ENCODE results near the gene SLC4A2.
"Not testable (repeated sequence)": the region's sequence is repeated elsewhere in the genome, so short reads cannot be mapped to it uniquely, and the experiment has no call there.

Gene SLC4A2

GRCh38 chr7:151028948-151029501 is 30.4 kb upstream of the SLC4A2 start:
- peak overlapping the region; percentile 80; the same call in 1 of the 2 replicates for H3K9ac ChIP-seq (ENCODE audit: low read depth, low read length)

GRCh38 chr7:151031011-151031410 is 28.4 kb upstream of the SLC4A2 start:
- Histone ChIP-seq H3K36me3 (ENCODE audit: insufficient read depth, low read length) (no peaks in the 10 kb centered on the region), H3K9ac (ENCODE audit: low read depth, low read length) (no peak overlapping the region), H3K4me1 (ENCODE audit: insufficient read depth, low read length) (no peaks in the 10 kb centered on the region), H3K9me3 (ENCODE audit: control insufficient read depth, insufficient read depth, low read length) (no peaks in the 10 kb centered on the region)

More at GRCh38 chr7:151028948-151029501, 30.4 kb upstream of the SLC4A2 start:
- H3K36me3 ChIP-seq (ENCODE audit: insufficient read depth, low read length) = no peaks in the 10 kb centered on the region
- H3K9me3 ChIP-seq (ENCODE audit: control insufficient read depth, insufficient read depth, low read length) = no peaks in the 10 kb centered on the region
- H3K4me1 ChIP-seq (ENCODE audit: insufficient read depth, low read length) = no peaks in the 10 kb centered on the region; the same call in 1 of the 2 replicates

GRCh38 chr7:151032936-151033863 is 26.2 kb upstream of the SLC4A2 start:
- H3K36me3 ChIP-seq (ENCODE audit: insufficient read depth, low read length) = no peaks in the 10 kb centered on the region
- no peaks in the 10 kb centered on the region for H3K9me3 ChIP-seq (ENCODE audit: control insufficient read depth, insufficient read depth, low read length)
- no peak overlapping the region for H3K9ac ChIP-seq (ENCODE audit: low read depth, low read length)
- H3K4me1 ChIP-seq (ENCODE audit: insufficient read depth, low read length) = no peaks in the 10 kb centered on the region

- H3K9me3 ChIP-seq (ENCODE audit: control insufficient read depth, insufficient read depth, low read length) = no peaks in the 10 kb centered on the region
- H3K4me1 ChIP-seq (ENCODE audit: insufficient read depth, low read length) = peaks cover 4% of the 10 kb centered on the region
- no peaks in the 10 kb centered on the region for H3K36me3 ChIP-seq (ENCODE audit: insufficient read depth, low read length)
- no peak overlapping the region for H3K9ac ChIP-seq (ENCODE audit: low read depth, low read length)
Observed at GRCh38 chr7:151033864-151034249, 25.5 kb upstream of the SLC4A2 start.

- no peaks in the 10 kb centered on the region for H3K9me3 ChIP-seq (ENCODE audit: control insufficient read depth, insufficient read depth, low read length)
- H3K9ac ChIP-seq (ENCODE audit: low read depth, low read length) = no peak overlapping the region
- no peaks in the 10 kb centered on the region for H3K36me3 ChIP-seq (ENCODE audit: insufficient read depth, low read length)
- peaks cover 8% of the 10 kb centered on the region for H3K4me1 ChIP-seq (ENCODE audit: insufficient read depth, low read length)
Observed at GRCh38 chr7:151034312-151035025, 24.9 kb upstream of the SLC4A2 start.

GRCh38 chr7:151035026-151035717 is 24.2 kb upstream of the SLC4A2 start:
- Histone ChIP-seq H3K4me1 (ENCODE audit: insufficient read depth, low read length) (peaks cover 13% of the 10 kb centered on the region), H3K9ac (ENCODE audit: low read depth, low read length) (no peak overlapping the region), H3K36me3 (ENCODE audit: insufficient read depth, low read length) (no peaks in the 10 kb centered on the region), H3K9me3 (ENCODE audit: control insufficient read depth, insufficient read depth, low read length) (no peaks in the 10 kb centered on the region)

GRCh38 chr7:151035902-151036301 is 23.5 kb upstream of the SLC4A2 start:
- no peaks in the 10 kb centered on the region for H3K9me3 ChIP-seq (ENCODE audit: control insufficient read depth, insufficient read depth, low read length)
- no peaks in the 10 kb centered on the region for H3K36me3 ChIP-seq (ENCODE audit: insufficient read depth, low read length)
- H3K4me1 ChIP-seq (ENCODE audit: insufficient read depth, low read length) = peaks cover 13% of the 10 kb centered on the region
- no peak overlapping the region for H3K9ac ChIP-seq (ENCODE audit: low read depth, low read length)

- H3K4me1 ChIP-seq (ENCODE audit: insufficient read depth, low read length) = peaks cover 13% of the 10 kb centered on the region
- H3K9me3 ChIP-seq (ENCODE audit: control insufficient read depth, insufficient read depth, low read length) = no peaks in the 10 kb centered on the region
- H3K36me3 ChIP-seq (ENCODE audit: insufficient read depth, low read length) = no peaks in the 10 kb centered on the region; the same call in 1 of the 2 replicates
- H3K9ac ChIP-seq (ENCODE audit: low read depth, low read length) = no peak overlapping the region
Observed at GRCh38 chr7:151038951-151039849, 20.2 kb upstream of the SLC4A2 start.

- no peaks in the 10 kb centered on the region; the same call in 1 of the 2 replicates for H3K36me3 ChIP-seq (ENCODE audit: insufficient read depth, low read length)
- peaks cover 13% of the 10 kb centered on the region for H3K4me1 ChIP-seq (ENCODE audit: insufficient read depth, low read length)
- H3K9me3 ChIP-seq (ENCODE audit: control insufficient read depth, insufficient read depth, low read length) = no peaks in the 10 kb centered on the region
- H3K9ac ChIP-seq (ENCODE audit: low read depth, low read length) = no peak overlapping the region
Observed at GRCh38 chr7:151039850-151040548, 19.4 kb upstream of the SLC4A2 start.

- H3K4me1 ChIP-seq (ENCODE audit: insufficient read depth, low read length) = peaks cover 13% of the 10 kb centered on the region
- no peaks in the 10 kb centered on the region for H3K9me3 ChIP-seq (ENCODE audit: control insufficient read depth, insufficient read depth, low read length)
- no peaks in the 10 kb centered on the region; the same call in 1 of the 2 replicates for H3K36me3 ChIP-seq (ENCODE audit: insufficient read depth, low read length)
- no peak overlapping the region for H3K9ac ChIP-seq (ENCODE audit: low read depth, low read length)
Observed at GRCh38 chr7:151040616-151041375, 18.6 kb upstream of the SLC4A2 start.

- peaks cover 13% of the 10 kb centered on the region for H3K4me1 ChIP-seq (ENCODE audit: insufficient read depth, low read length)
- not testable (repeated sequence) for H3K9ac ChIP-seq (ENCODE audit: low read depth, low read length); H3K36me3 ChIP-seq (ENCODE audit: insufficient read depth, low read length); H3K9me3 ChIP-seq (ENCODE audit: control insufficient read depth, insufficient read depth, low read length)
Observed at GRCh38 chr7:151043449-151043848, 15.9 kb upstream of the SLC4A2 start.

GRCh38 chr7:151043959-151044358 is 15.4 kb upstream of the SLC4A2 start:
- no peak overlapping the region for H3K9ac ChIP-seq (ENCODE audit: low read depth, low read length)
- H3K9me3 ChIP-seq (ENCODE audit: control insufficient read depth, insufficient read depth, low read length) = no peaks in the 10 kb centered on the region
- H3K4me1 ChIP-seq (ENCODE audit: insufficient read depth, low read length) = peaks cover 8% of the 10 kb centered on the region; the same call in 1 of the 2 replicates
- no peaks in the 10 kb centered on the region; the same call in 1 of the 2 replicates for H3K36me3 ChIP-seq (ENCODE audit: insufficient read depth, low read length)
